Suprapubic skin (tissue), 4 donors: ENCODE measurements around the gene TRIM9. TPM values are rescaled to one million over a fixed set of nuclear protein-coding genes. Genes with fewer than 3 reads are reported as not detected.

Experiments
- DNase-seq, 2 donors: peaks; one replicate each; pipeline ENCODE4 v3.0.0-alpha.2; 2019; ENCODE audit warnings: low spot score in 2 of 2
- H3K27ac ChIP-seq: fragments of 200-600 bp; sonication (generic); one replicate; pipeline ENCODE4 v1.5.1; 2019
- H3K27me3 ChIP-seq: fragments of 200-600 bp; sonication (generic); one replicate; pipeline ENCODE4 v1.5.1; 2019
- H3K36me3 ChIP-seq: fragments of 200-600 bp; sonication (generic); one replicate; pipeline ENCODE4 v1.5.1; 2019
- H3K4me1 ChIP-seq: fragments of 200-600 bp; sonication (generic); one replicate; pipeline ENCODE4 v1.5.1; 2019
- H3K4me3 ChIP-seq: fragments of 200-600 bp; sonication (generic); one replicate; pipeline ENCODE4 v1.5.1; 2019; ENCODE audit warnings: mild to moderate bottlenecking
- H3K9me3 ChIP-seq: fragments of 200-600 bp; sonication (generic); one replicate; pipeline ENCODE4 v1.5.1; 2019
- CTCF ChIP-seq, 2 donors: fragments of 200-600 bp in 1 of 2; fragments of 450-650 bp in 1 of 2; sonication (generic) in 1 of 2; IDR thresholded peaks; one replicate each; pipeline ENCODE4 v1.5.1; 2016 to 2019; ENCODE audit warnings: antibody characterized with exemption in 2 of 2, mild to moderate bottlenecking in 1 of 2, moderate library complexity in 1 of 2
- EP300 ChIP-seq: sonication (generic); formaldehyde crosslinking; IDR thresholded peaks from one replicate; pipeline ENCODE4 v1.6.1; 2017; ENCODE audit warnings: antibody characterized with exemption
- POLR2A ChIP-seq, 2 donors: fragments of 450-650 bp; IDR thresholded peaks; one replicate each; pipeline ENCODE4 v1.6.1; 2017; ENCODE audit warnings: antibody characterized with exemption in 2 of 2, mild to moderate bottlenecking in 2 of 2, moderate library complexity in 2 of 2
- POLR2AphosphoS5 ChIP-seq, 3 donors: sonication (generic); formaldehyde crosslinking; IDR thresholded peaks; one replicate each; pipeline ENCODE4 v1.6.1; 2017; ENCODE audit warnings: antibody characterized with exemption in 3 of 3
- WGBS: methylation state at CpG from one replicate; pipeline ENCODE4 v1.1.5; 2018; 5-methylcytosine and 5-hydroxymethylcytosine counted together
- total RNA-seq, 4 donors: library from RNA; depleted of rRNA; stranded (reverse); fragments of >200 nt; gene quantifications; one replicate each; pipeline ENCODE4 v1.1.0, GENCODE V29; 2016

Gene TRIM9
- total RNA-seq, 4 donors from 2014 or later = 0.45 to 5.0 (median 1.8) TPM

GRCh38 chr14:51129130-51129529, 34.2 kb upstream of the TRIM9 start:
- Histone ChIP-seq H3K4me1 (no peaks in the 10 kb centered on the region), H3K36me3 (no peaks in the 10 kb centered on the region), H3K27me3 (no peaks in the 10 kb centered on the region), H3K27ac (no peak overlapping the region), H3K4me3 (no peak overlapping the region), H3K9me3 (no peaks in the 10 kb centered on the region)
- no peak for DNase-seq
- WGBS = 95% methylated on average over 4 of the region's 4 CpGs
- no peak for TF ChIP-seq POLR2A (IDR thresholded peaks at IDR 0.05)
- no peak for TF ChIP-seq EP300
- TF ChIP-seq CTCF (IDR thresholded peaks at IDR 0.05) = no peak
- TF ChIP-seq POLR2AphosphoS5 (IDR thresholded peaks at IDR 0.05) = no peak

GRCh38 chr14:51124029-51124428, 29.1 kb upstream of the TRIM9 start:
- H3K27ac ChIP-seq = no peak overlapping the region
- no peak for DNase-seq
- H3K9me3 ChIP-seq = no peaks in the 10 kb centered on the region
- TF ChIP-seq EP300 = no peak
- TF ChIP-seq CTCF (IDR thresholded peaks at IDR 0.05) = no peak
- TF ChIP-seq POLR2A (IDR thresholded peaks at IDR 0.05) = no peak
- no peak for TF ChIP-seq POLR2AphosphoS5 (IDR thresholded peaks at IDR 0.05)
- H3K36me3 ChIP-seq = no peaks in the 10 kb centered on the region
- no peak overlapping the region for H3K4me3 ChIP-seq
- H3K27me3 ChIP-seq = no peaks in the 10 kb centered on the region
- WGBS = 86% methylated on average over 5 of the region's 5 CpGs
- no peaks in the 10 kb centered on the region for H3K4me1 ChIP-seq

- no peaks in the 10 kb centered on the region for H3K9me3 ChIP-seq
- H3K27me3 ChIP-seq = no peaks in the 10 kb centered on the region
- no peaks in the 10 kb centered on the region for H3K36me3 ChIP-seq
- DNase-seq = no peak
- WGBS = 44% methylated on average over 3 of the region's 3 CpGs
- TF ChIP-seq POLR2AphosphoS5 (IDR thresholded peaks at IDR 0.05) (no peak), POLR2A (IDR thresholded peaks at IDR 0.05) (no peak), CTCF (IDR thresholded peaks at IDR 0.05) (no peak), EP300 (no peak)
- H3K27ac ChIP-seq = no peak overlapping the region
- H3K4me1 ChIP-seq = no peaks in the 10 kb centered on the region
- H3K4me3 ChIP-seq = no peak overlapping the region
These were observed 26.2 kb upstream of the TRIM9 start for GRCh38 chr14:51121096-51121495.

GRCh38 chr14:51119411-51120051, 24.6 kb upstream of the TRIM9 start:
- Histone ChIP-seq H3K27ac (no peak overlapping the region), H3K4me3 (no peak overlapping the region), H3K9me3 (no peaks in the 10 kb centered on the region), H3K36me3 (no peaks in the 10 kb centered on the region), H3K27me3 (no peaks in the 10 kb centered on the region), H3K4me1 (no peaks in the 10 kb centered on the region)
- TF ChIP-seq POLR2A (IDR thresholded peaks at IDR 0.05) (no peak), POLR2AphosphoS5 (IDR thresholded peaks at IDR 0.05) (no peak), EP300 (no peak), CTCF (IDR thresholded peaks at IDR 0.05) (no peak)
- 63% methylated on average over 4 of the region's 4 CpGs for WGBS
- no peak for DNase-seq

- Histone ChIP-seq H3K27ac (no peak overlapping the region), H3K36me3 (no peaks in the 10 kb centered on the region), H3K4me3 (no peak overlapping the region), H3K27me3 (no peaks in the 10 kb centered on the region), H3K4me1 (no peaks in the 10 kb centered on the region), H3K9me3 (no peaks in the 10 kb centered on the region)
- no peak for DNase-seq
- no peak for TF ChIP-seq POLR2AphosphoS5 (IDR thresholded peaks at IDR 0.05)
- TF ChIP-seq CTCF (IDR thresholded peaks at IDR 0.05) = no peak
- no peak for TF ChIP-seq POLR2A (IDR thresholded peaks at IDR 0.05)
- no peak for TF ChIP-seq EP300
These were observed 24.1 kb upstream of the TRIM9 start for GRCh38 chr14:51118993-51119392.
